Colonic mucosa (tissue), 4 donors: Measurements from ENCODE around the gene HOXA13. TPM values are rescaled to one million over a fixed set of nuclear protein-coding genes. Genes with fewer than 3 reads are reported as not detected.
A peak's percentile ranks its signal among the peaks of the same experiment; 100 is the strongest.

Experiments used
- DNase-seq: peaks from one replicate; pipeline ENCODE4 v3.0.0-alpha.2; 2020
- H3K27ac ChIP-seq: fragments of 200-600 bp; one replicate; pipeline ENCODE4 v1.8.0; 2021
- H3K27me3 ChIP-seq: fragments of 200-600 bp; one replicate; pipeline ENCODE4 v1.8.0; 2021
- H3K36me3 ChIP-seq: fragments of 200-600 bp; one replicate; pipeline ENCODE4 v1.8.0; 2021
- H3K4me1 ChIP-seq: fragments of 200-600 bp; one replicate; pipeline ENCODE4 v1.8.0; 2021; ENCODE audit warnings: mild to moderate bottlenecking
- H3K4me3 ChIP-seq: fragments of 200-600 bp; one replicate; pipeline ENCODE4 v1.8.0; 2021
- H3K9ac ChIP-seq, 2 donors: one replicate each; pipeline ENCODE4 v1.7.0; 2013; ENCODE audit warnings: control low read depth in 2 of 2, low read depth in 2 of 2, low read length in 2 of 2
- H3K9me3 ChIP-seq: fragments of 200-600 bp; one replicate; pipeline ENCODE4 v1.8.0; 2021
- intact Hi-C: fragments of 100-400 bp; cut with DNase I; formaldehyde crosslinking; loops from one replicate; pipeline ENCODE4 v1.14.1; 2022
- total RNA-seq, 2 donors: library from RNA; stranded (reverse); fragmentation: NEBNext Ultra II Directional in 1 of 2; extraction: Animal tissue kit (Norgen Biotek cat#: 25700) in 1 of 2; gene quantifications; one replicate each; pipeline ENCODE4 v1.2.1, GENCODE V29; 2021
- TF ChIP-seq, protein P1 (sequence below): fragments of 200-600 bp; IDR thresholded peaks from one replicate; pipeline ENCODE4 v1.8.0; 2022; ENCODE audit warnings: antibody characterized with exemption, mild to moderate bottlenecking
- donor health status: healthy.
- donor health status: DM: no; HTN: no; CAD: no.
- donor health status: DM: no; HTN: no; CAD: no.

The HOXA13 gene
- total RNA-seq, 2 donors from 2014 or later, result 22.7 to 33.8 TPM

- Histone ChIP-seq H3K27ac (no peak overlapping the region), H3K4me3 (peak overlapping the region; percentile 39), H3K9me3 (no peaks in the 10 kb centered on the region), H3K27me3 (no peaks in the 10 kb centered on the region), H3K9ac (peak overlapping the region in 1 of 2 donors; percentile 53), H3K4me1 (peaks cover 6% of the 10 kb centered on the region), H3K36me3 (no peaks in the 10 kb centered on the region)
- TF ChIP-seq, protein P1, sequence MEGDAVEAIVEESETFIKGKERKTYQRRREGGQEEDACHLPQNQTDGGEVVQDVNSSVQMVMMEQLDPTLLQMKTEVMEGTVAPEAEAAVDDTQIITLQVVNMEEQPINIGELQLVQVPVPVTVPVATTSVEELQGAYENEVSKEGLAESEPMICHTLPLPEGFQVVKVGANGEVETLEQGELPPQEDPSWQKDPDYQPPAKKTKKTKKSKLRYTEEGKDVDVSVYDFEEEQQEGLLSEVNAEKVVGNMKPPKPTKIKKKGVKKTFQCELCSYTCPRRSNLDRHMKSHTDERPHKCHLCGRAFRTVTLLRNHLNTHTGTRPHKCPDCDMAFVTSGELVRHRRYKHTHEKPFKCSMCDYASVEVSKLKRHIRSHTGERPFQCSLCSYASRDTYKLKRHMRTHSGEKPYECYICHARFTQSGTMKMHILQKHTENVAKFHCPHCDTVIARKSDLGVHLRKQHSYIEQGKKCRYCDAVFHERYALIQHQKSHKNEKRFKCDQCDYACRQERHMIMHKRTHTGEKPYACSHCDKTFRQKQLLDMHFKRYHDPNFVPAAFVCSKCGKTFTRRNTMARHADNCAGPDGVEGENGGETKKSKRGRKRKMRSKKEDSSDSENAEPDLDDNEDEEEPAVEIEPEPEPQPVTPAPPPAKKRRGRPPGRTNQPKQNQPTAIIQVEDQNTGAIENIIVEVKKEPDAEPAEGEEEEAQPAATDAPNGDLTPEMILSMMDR, result no peak
- intact Hi-C loops, result loop anchor here (10.0 kb wide), 2 partner anchors 550 to 900 kb away; partner anchors contain the start of gene TAX1BP1
- peak; percentile 53 for DNase-seq
These were observed 5.1 kb downstream of the HOXA13 start for GRCh38 chr7:27194686-27195379.

DNA sequence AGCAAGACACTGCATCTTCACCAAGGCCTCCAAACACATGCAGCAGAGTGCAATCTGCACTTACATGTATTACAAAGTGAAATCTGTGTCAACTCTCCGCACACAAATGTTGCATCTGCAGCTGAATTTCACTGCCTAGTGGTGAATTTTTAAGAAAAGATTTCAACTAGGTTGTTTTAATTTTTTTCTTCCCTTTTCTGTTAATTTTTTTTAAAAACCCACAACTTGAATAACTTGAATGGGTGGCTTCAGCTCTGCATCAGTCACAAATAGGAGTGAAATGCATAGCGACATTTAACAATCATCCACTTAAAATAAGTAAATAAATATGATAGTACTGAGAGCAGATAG, 5.9 kb downstream of the HOXA13 start:
- no peaks in the 10 kb centered on the region for H3K9me3 ChIP-seq
- no peaks in the 10 kb centered on the region for H3K27me3 ChIP-seq
- H3K9ac ChIP-seq, result peak overlapping the region in 1 of 2 donors; percentile 89
- intact Hi-C loops, result loop anchor here (10.0 kb wide), 2 partner anchors 551 to 901 kb away; partner anchors contain the start of gene TAX1BP1
- peak overlapping the region; percentile 39 for H3K4me3 ChIP-seq
- peaks cover 6% of the 10 kb centered on the region for H3K4me1 ChIP-seq
- TF ChIP-seq, protein P1, result no peak
- H3K36me3 ChIP-seq, result no peaks in the 10 kb centered on the region
- peak overlapping the region; percentile 94 for H3K27ac ChIP-seq
- no peak for DNase-seq

GRCh38 chr7:27193335-27194001, 6.4 kb downstream of the HOXA13 start:
- peak overlapping the region; percentile 94 for H3K27ac ChIP-seq
- no peaks in the 10 kb centered on the region for H3K36me3 ChIP-seq
- H3K4me3 ChIP-seq, result peak overlapping the region; percentile 39
- no peaks in the 10 kb centered on the region for H3K27me3 ChIP-seq
- TF ChIP-seq, protein P1, result no peak
- peak overlapping the region; percentile 74 to 89 for H3K9ac ChIP-seq
- H3K4me1 ChIP-seq, result peaks cover 6% of the 10 kb centered on the region
- H3K9me3 ChIP-seq, result no peaks in the 10 kb centered on the region
- intact Hi-C loops, result loop anchor here (10.0 kb wide), 2 partner anchors 551 to 901 kb away; partner anchors contain the start of gene TAX1BP1
- peak; percentile 48 for DNase-seq

DNA sequence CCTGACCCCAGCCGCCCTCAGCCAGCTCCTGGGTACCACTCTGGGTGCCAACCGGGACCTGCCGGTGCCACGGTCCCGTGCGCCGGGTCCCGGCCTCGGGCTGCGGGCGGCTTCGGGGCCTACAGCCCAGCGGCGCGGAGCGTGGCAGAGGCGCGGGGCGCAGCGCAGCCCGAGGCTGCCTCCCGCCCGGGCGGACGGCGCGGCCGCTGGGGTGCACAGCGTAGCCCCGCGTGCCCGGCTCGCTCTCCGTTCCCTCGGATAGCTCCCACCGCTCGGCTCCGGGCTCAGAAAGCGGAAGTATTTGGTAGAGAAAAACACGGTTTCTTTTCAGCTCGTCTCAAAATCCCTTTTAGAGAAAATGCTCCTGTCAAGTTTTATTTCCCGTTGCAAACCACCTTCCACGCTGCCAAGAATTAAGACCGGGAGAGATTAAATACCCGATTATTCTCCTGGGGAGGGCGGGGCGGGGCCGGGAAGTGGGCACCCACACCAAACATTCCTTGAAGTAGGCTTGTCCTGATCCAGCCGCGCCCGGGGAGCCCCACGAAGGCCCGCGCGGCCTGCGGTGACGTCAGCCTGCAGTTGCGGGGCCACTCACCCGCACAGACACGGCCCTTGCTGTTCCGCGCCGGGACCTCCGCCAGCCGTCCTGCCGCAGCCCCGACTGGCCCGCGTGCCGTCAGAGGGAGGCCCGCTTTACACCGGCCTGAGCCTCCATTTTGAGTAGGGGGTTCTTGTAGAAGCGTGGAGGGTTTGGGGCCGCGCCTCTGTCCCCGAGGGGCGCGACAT, 7.2 kb downstream of the HOXA13 start:
- Histone ChIP-seq H3K9ac (peak overlapping the region; percentile 74 to 89), H3K4me1 (peaks cover 6% of the 10 kb centered on the region), H3K27ac (peak overlapping the region; percentile 94), H3K9me3 (no peaks in the 10 kb centered on the region), H3K36me3 (no peaks in the 10 kb centered on the region), H3K4me3 (peak overlapping the region; percentile 39), H3K27me3 (no peaks in the 10 kb centered on the region)
- intact Hi-C loops, result loop anchor here (10.0 kb wide), 2 partner anchors 552 to 902 kb away; partner anchors contain the start of gene TAX1BP1
- peak; percentile 55 for DNase-seq
- TF ChIP-seq, protein P1, result no peak
